Endometrium (tissue), 2 donors: Measurements from ENCODE around the gene CPM.
"Not testable (repeated sequence)": the region's sequence is repeated elsewhere in the genome, so short reads cannot be mapped to it uniquely, and the experiment has no call there.

Experiments used
- FAIRE-seq: peaks from 2 replicates; lab custom pipeline; 2012; peaks lifted over from hg19 to GRCh38; lab: Jason Lieb, UNC
- donor health status: control.
- donor health status: control.

The CPM gene

GRCh38 chr12:68851592-68852306 is 81.2 kb downstream of the CPM start:
- no peak for FAIRE-seq

- no peak for FAIRE-seq
These were observed 82.6 kb downstream of the CPM start for GRCh38 chr12:68850390-68850789.

GRCh38 chr12:68846811-68847210 is 86.2 kb downstream of the CPM start:
- no peak for FAIRE-seq

- no peak for FAIRE-seq
These were observed 87.9 kb downstream of the CPM start for GRCh38 chr12:68844788-68845695.

GRCh38 chr12:68844318-68844745 is 88.6 kb downstream of the CPM start:
- FAIRE-seq = no peak

- no peak for FAIRE-seq
These were observed 90.0 kb downstream of the CPM start for GRCh38 chr12:68842784-68843567.

GRCh38 chr12:68842123-68842522 is 90.8 kb downstream of the CPM start:
- no peak for FAIRE-seq

- no peak for FAIRE-seq
These were observed 91.3 kb downstream of the CPM start for GRCh38 chr12:68841717-68842116.

GRCh38 chr12:68841175-68841574 is 91.8 kb downstream of the CPM start:
- not testable (repeated sequence) for FAIRE-seq

GRCh38 chr12:68839183-68840147 is 93.5 kb downstream of the CPM start:
- no peak for FAIRE-seq

GRCh38 chr12:68838046-68838886 is 94.7 kb downstream of the CPM start:
- FAIRE-seq = no peak

- FAIRE-seq = no peak
These were observed 95.8 kb downstream of the CPM start for GRCh38 chr12:68837215-68837614.

GRCh38 chr12:68835333-68835908 is 97.5 kb downstream of the CPM start:
- no peak for FAIRE-seq

- FAIRE-seq = no peak
These were observed 99.5 kb downstream of the CPM start for GRCh38 chr12:68833508-68833907.

- FAIRE-seq = no peak
These were observed 100.5 kb downstream of the CPM start for GRCh38 chr12:68832504-68832867.

- no peak for FAIRE-seq
These were observed 101.0 kb downstream of the CPM start for GRCh38 chr12:68831751-68832503.

GRCh38 chr12:68831272-68831671 is 101.7 kb downstream of the CPM start:
- no peak for FAIRE-seq

- FAIRE-seq = no peak
These were observed 104.3 kb downstream of the CPM start for GRCh38 chr12:68828672-68829068.
